Spleen (tissue), 11 donors: ENCODE results near the gene MPST. TPM values are rescaled to one million over a fixed set of nuclear protein-coding genes. Genes with fewer than 3 reads are reported as not detected.

Experiments used
- DNase-seq: peaks from one replicate; pipeline ENCODE4 v3.0.0-alpha.2; 2020
- H3K27ac ChIP-seq, 8 donors: fragments of 200-600 bp; sonication (generic) in 7 of 8; 1 replicate in 4 of 8; 2 replicates in 4 of 8; pipeline versions ENCODE4 v1.5.0 to v1.8.0; 2016 to 2021; ENCODE audit warnings: inconsistent platforms in 4 of 8, mild to moderate bottlenecking in 4 of 8, moderate library complexity in 1 of 8
- H3K27me3 ChIP-seq, 7 donors: fragments of 200-600 bp; sonication (generic) in 6 of 7; replicated peaks in 1 of 7; 1 replicate in 4 of 7; 2 replicates in 3 of 7; pipeline versions ENCODE4 v1.5.0 to v1.8.0; 2016 to 2021; ENCODE audit warnings: inconsistent platforms in 3 of 7, mild to moderate bottlenecking in 1 of 7
- H3K36me3 ChIP-seq, 6 donors: fragments of 200-600 bp; sonication (generic) in 5 of 6; 1 replicate in 4 of 6; 2 replicates in 2 of 6; pipeline versions ENCODE4 v1.5.0 to v1.8.0; 2016 to 2021; ENCODE audit warnings: inconsistent platforms in 2 of 6
- H3K4me1 ChIP-seq, 6 donors: fragments of 200-600 bp; sonication (generic) in 5 of 6; 1 replicate in 3 of 6; 2 replicates in 3 of 6; pipeline versions ENCODE4 v1.5.0 to v1.8.0; 2016 to 2021; ENCODE audit warnings: inconsistent platforms in 3 of 6
- H3K4me3 ChIP-seq, 8 donors: fragments of 200-600 bp; sonication (generic) in 7 of 8; 1 replicate in 4 of 8; 2 replicates in 4 of 8; pipeline versions ENCODE4 v1.5.0 to v1.8.0; 2016 to 2021; ENCODE audit warnings: inconsistent platforms in 4 of 8, mild to moderate bottlenecking in 4 of 8, moderate library complexity in 2 of 8
- H3K9me3 ChIP-seq, 8 donors: fragments of 200-600 bp; sonication (generic) in 7 of 8; 1 replicate in 4 of 8; 2 replicates in 4 of 8; pipeline versions ENCODE4 v1.5.0 to v1.8.0; 2016 to 2021; ENCODE audit warnings: inconsistent platforms in 4 of 8
- POLR2A ChIP-seq, 3 donors: fragments of 450-650 bp; IDR thresholded peaks; one replicate each; pipeline ENCODE4 v1.5.1; 2017; ENCODE audit warnings: antibody characterized with exemption in 3 of 3, mild to moderate bottlenecking in 1 of 3
- POLR2AphosphoS5 ChIP-seq, 3 donors: sonication (generic); formaldehyde crosslinking; IDR thresholded peaks; one replicate each; pipeline ENCODE4 v1.5.1; 2017; ENCODE audit warnings: antibody characterized with exemption in 3 of 3
- WGBS, 5 donors: extraction: QIAGEN DNeasy Blood & Tissue Kit in 3 of 5; methylation state at CpG; one replicate each; pipeline versions ENCODE4 v1.1.5 to v1.1.7; 2013 to 2018; 5-methylcytosine and 5-hydroxymethylcytosine counted together
- intact Hi-C: fragments of 100-400 bp; cut with DNase I; formaldehyde crosslinking; loops from one replicate; pipeline ENCODE4 v1.15.0; 2023; ENCODE audit warnings: low total_unique reads
- polyA plus RNA-seq, 3 donors: library from polyadenylated mRNA; stranded (reverse); fragments of 200-250 nt; gene quantifications; one replicate each; pipeline ENCODE4 v1.2.1, GENCODE V29; 2013
- total RNA-seq, 7 donors: library from RNA; depleted of rRNA in 3 of 7; stranded (reverse); fragments of >200 nt in 3 of 7; fragmentation: NEBNext Ultra II Directional in 4 of 7; extraction: Animal tissue kit (Norgen Biotek cat#: 25700) in 4 of 7; gene quantifications; one replicate each; pipeline versions ENCODE4 v1.1.0 to v1.2.1, GENCODE V29; 2016 to 2021
- TF ChIP-seq, protein P1 (sequence below), 11 experiments: fragments of 200-600 bp in 7 of 11; fragments of 450-650 bp in 4 of 11; sonication (generic) in 4 of 11; IDR thresholded peaks in 8 of 11; conservative IDR thresholded peaks in 3 of 11; 1 replicate in 7 of 11; 2 replicates in 4 of 11; pipeline versions ENCODE4 v1.4.0 to v1.8.0; 2016 to 2021; ENCODE audit warnings: antibody characterized with exemption in 11 of 11, inconsistent platforms in 4 of 11, mild to moderate bottlenecking in 1 of 11
- donor health status: healthy with polysubstance abuse.
- donor health status: DM: no; HTN: no; CAD: no; lungs with moderate emphysema.
- donor health status: DM: no; HTN: no; CAD: no.
- donor health status: Bipolar disorder and iron deficiency.
- donor health status: healthy.
- donor health status: DM: no; HTN: no; CAD: no.
- donor health status: DM: yes; HTN: yes; CAD: no.

MPST gene
- total and polyA plus RNA-seq, 10 donors = 13.9 to 44.8 (median 29.9) TPM

DNA sequence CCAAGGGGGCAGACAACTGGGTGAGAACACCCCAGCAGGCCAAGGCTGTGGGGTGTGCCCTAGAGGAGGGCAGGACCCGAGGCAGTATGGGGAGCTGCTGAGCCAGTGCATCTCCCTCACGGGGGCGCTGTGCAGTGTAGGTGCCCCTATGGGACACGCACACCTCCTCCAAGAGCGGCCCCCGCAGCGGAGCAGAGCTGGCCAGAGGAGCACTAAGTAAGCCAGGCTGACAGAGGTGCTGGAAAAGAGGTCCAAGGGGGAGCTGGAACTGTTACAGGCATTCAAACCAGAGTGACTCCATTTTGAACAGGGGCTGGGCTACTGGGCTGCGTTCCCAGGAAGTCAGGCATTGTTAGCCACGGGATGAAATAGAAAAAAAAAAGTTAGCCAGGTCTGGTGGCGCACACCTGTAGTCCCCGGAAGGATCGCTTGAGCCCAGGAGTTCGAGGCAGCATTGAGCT lies 42.1 kb upstream of the MPST start:
- Histone ChIP-seq H3K4me1 (peaks cover 0 to 19% (median 10%) of the 10 kb centered on the region in 6 donors), H3K4me3 (peak overlapping the region; percentile 3 to 66 (median 40)), H3K27ac (peak overlapping the region in 7 of 8 donors; percentile 59 to 88 (median 76)), H3K9me3 (no peaks in the 10 kb centered on the region), H3K36me3 (no peaks in the 10 kb centered on the region), H3K27me3 (peaks cover 0 to 14% (median 0%) of the 10 kb centered on the region in 7 donors)
- peak; percentile 94 for DNase-seq
- intact Hi-C loops = loop anchor here (5.0 kb wide), 1 partner anchor 195 kb away; no protein-coding TSS in a partner anchor
- WGBS, 5 donors = 9 to 28% (median 22%) methylated on average over 13 of the region's 13 CpGs
- TF ChIP-seq, protein P1, sequence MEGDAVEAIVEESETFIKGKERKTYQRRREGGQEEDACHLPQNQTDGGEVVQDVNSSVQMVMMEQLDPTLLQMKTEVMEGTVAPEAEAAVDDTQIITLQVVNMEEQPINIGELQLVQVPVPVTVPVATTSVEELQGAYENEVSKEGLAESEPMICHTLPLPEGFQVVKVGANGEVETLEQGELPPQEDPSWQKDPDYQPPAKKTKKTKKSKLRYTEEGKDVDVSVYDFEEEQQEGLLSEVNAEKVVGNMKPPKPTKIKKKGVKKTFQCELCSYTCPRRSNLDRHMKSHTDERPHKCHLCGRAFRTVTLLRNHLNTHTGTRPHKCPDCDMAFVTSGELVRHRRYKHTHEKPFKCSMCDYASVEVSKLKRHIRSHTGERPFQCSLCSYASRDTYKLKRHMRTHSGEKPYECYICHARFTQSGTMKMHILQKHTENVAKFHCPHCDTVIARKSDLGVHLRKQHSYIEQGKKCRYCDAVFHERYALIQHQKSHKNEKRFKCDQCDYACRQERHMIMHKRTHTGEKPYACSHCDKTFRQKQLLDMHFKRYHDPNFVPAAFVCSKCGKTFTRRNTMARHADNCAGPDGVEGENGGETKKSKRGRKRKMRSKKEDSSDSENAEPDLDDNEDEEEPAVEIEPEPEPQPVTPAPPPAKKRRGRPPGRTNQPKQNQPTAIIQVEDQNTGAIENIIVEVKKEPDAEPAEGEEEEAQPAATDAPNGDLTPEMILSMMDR (IDR thresholded peaks at IDR 0.05 in 8 of 11, conservative IDR thresholded peaks at IDR 0.05 in 3 of 11) = peak in 9 of 11 experiments; percentile 14 to 54 (median 48)
- no peak for TF ChIP-seq POLR2A (IDR thresholded peaks at IDR 0.05)
- TF ChIP-seq POLR2AphosphoS5 (IDR thresholded peaks at IDR 0.05) = peak; percentile 22 to 61 (median 25)

DNA sequence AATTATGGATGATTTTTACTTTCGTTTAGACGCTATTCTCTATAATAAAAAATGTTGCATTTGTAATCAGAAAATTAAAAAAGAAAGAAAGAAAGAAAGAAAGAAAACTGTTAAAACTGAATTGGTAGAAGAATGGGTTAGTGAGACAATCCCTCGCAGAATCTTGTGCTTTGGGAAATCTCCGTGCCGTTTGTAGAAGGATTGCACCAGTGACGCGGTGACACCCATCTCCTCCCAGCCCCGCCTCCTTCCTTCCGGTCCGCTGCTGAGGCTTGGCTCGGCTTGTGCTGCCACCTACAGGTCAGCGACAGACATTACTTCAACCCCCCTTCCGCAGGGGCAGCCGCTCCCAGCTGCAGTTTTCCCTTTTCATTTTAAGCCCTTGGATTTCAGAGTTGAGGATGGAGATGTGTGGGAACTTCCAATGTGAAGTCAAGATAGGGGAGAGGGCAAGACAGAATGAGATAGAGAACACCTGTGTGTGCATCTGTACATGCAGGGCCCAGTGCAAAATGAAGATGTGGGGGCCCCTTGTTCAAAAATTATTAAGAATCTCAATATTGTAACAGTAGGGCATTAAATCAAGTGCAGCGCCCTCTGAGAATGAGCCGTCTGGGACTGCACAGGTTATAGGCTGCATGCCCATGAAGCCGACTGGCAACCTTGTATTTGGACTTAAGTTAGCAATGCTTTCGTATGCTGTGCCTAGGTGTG lies 41.4 kb upstream of the MPST start:
- no peaks in the 10 kb centered on the region for H3K9me3 ChIP-seq
- intact Hi-C loops = loop anchor here (2.0 to 5.0 kb wide), 2 partner anchors 121 to 196 kb away; no protein-coding TSS in a partner anchor
- TF ChIP-seq, protein P1 (IDR thresholded peaks at IDR 0.05 in 8 of 11, conservative IDR thresholded peaks at IDR 0.05 in 3 of 11) = peak; percentile 92 to 98 (median 96)
- TF ChIP-seq POLR2AphosphoS5 (IDR thresholded peaks at IDR 0.05) = peak; percentile 81 to 86 (median 83)
- TF ChIP-seq POLR2A (IDR thresholded peaks at IDR 0.05) = no peak
- H3K27ac ChIP-seq = peak overlapping the region in 7 of 8 donors; percentile 59 to 88 (median 76)
- peak overlapping the region; percentile 3 to 66 (median 40) for H3K4me3 ChIP-seq
- 12 to 16% (median 13%) methylated on average over 18 of the region's 18 CpGs for WGBS, 5 donors
- H3K27me3 ChIP-seq = peaks cover 0 to 20% (median 0%) of the 10 kb centered on the region in 7 donors
- no peaks in the 10 kb centered on the region for H3K36me3 ChIP-seq
- peak; percentile 97 for DNase-seq
- peaks cover 0 to 19% (median 10%) of the 10 kb centered on the region in 6 donors for H3K4me1 ChIP-seq

DNA sequence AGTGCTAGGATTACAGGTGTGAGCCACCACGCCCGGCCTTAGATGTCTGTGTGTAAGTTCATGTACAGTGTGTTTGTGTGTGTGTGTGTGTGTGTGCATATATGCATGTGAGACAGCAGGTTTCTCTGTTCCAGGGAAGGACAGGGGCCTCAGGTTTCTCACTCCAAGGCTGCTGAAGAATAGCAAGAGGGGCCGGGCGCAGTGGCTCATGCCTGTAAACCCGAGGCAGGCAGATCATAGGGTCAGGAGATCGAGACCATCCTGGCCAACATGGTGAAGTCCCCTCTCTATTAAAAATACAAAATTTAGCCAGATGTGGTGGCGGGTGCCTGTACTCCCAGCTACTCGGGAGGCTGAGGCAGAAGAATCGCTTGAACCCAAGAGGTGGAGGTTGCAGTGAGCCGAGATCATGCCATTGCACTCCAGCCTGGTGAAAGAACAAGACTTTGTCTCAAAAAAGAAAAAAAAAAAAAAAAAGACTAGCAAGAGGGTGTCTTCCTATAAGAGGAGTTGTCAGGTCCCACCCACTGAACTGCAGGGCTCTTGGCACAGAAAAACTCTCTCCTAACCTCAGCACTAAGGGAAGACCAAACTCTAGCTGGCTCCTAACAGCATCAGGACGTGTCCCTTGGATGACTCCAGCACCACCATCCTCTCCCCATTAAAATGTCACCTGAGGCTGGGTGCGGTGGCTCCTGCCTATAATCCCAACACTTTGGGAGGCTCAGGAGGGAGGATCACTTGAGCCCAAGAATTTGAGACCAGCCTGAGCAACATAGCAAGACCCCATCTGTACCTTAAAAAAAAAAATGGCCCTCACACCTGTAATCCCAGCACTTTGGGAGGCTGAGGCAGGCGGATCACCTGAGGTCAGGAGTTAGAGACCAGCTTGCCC lies 40.3 kb upstream of the MPST start:
- 88 to 94% (median 90%) methylated on average over 12 to 13 of the region's 13 CpGs for WGBS, 5 donors
- Histone ChIP-seq H3K36me3 (no peaks in the 10 kb centered on the region), H3K4me3 (no peak overlapping the region), H3K27me3 (peaks cover 0 to 30% (median 0%) of the 10 kb centered on the region in 7 donors), H3K9me3 (no peaks in the 10 kb centered on the region), H3K27ac (no peak overlapping the region), H3K4me1 (peaks cover 0 to 19% (median 10%) of the 10 kb centered on the region in 6 donors)
- intact Hi-C loops = loop anchor here (2.0 to 5.0 kb wide), 2 partner anchors 122 to 197 kb away; no protein-coding TSS in a partner anchor
- no peak for DNase-seq
- TF ChIP-seq POLR2A (IDR thresholded peaks at IDR 0.05) (no peak), POLR2AphosphoS5 (IDR thresholded peaks at IDR 0.05) (no peak)
- TF ChIP-seq, protein P1 (IDR thresholded peaks at IDR 0.05 in 8 of 11, conservative IDR thresholded peaks at IDR 0.05 in 3 of 11) = no peak
